PC-9 (cell line): ENCODE measurements around the gene VWDE. TPM values are rescaled to one million over a fixed set of nuclear protein-coding genes. Genes with fewer than 3 reads are reported as not detected.

Experiments used
- BruUV-seq: library from RNA; stranded (reverse); fragments of 400-500 nt; replicated peaks from 2 replicates; lab custom pipeline; 2021; lab: Mats Ljungman, UMichigan
- CTCF ChIA-PET: fragments of 300-600 bp; sonication (Branson Sonifier 250); formaldehyde crosslinking; loops from one replicate; lab custom pipeline; 2022; ENCODE audit warnings: antibody characterized with exemption; lab: Charles Lee
- POLR2A ChIA-PET: fragments of 300-600 bp; sonication (Branson Sonifier 250); formaldehyde crosslinking; loops from one replicate; lab custom pipeline; 2022; ENCODE audit warnings: antibody characterized with exemption; ENCODE audit not compliant: unreplicated experiment; lab: Charles Lee
- DNase-seq, 2 experiments: peaks; one replicate each; pipeline versions ENCODE4 v3.0.0 to v3.0.0-alpha.2; 2015 to 2022; ENCODE audit warnings: mixed read lengths in 1 of 2
- H2AFZ ChIP-seq: fragments of 200-600 bp; sonication (generic); 2 replicates; pipeline ENCODE4 v1.8.1; 2017; ENCODE audit warnings: antibody characterized with exemption
- H3F3A ChIP-seq: fragments of 200-600 bp; sonication (generic); 2 replicates; pipeline ENCODE4 v1.8.1; 2017; ENCODE audit warnings: antibody characterized with exemption, mild to moderate bottlenecking, low read depth; ENCODE audit not compliant: insufficient read depth
- H3K27ac ChIP-seq: fragments of 200-600 bp; sonication (generic); 2 replicates; pipeline ENCODE4 v1.6.1; 2016; ENCODE audit warnings: mixed run types
- H3K27me3 ChIP-seq: fragments of 200-600 bp; sonication (generic); 2 replicates; pipeline ENCODE4 v1.6.1; 2016; ENCODE audit warnings: low read depth, mixed run types; ENCODE audit not compliant: insufficient read depth
- H3K36me3 ChIP-seq: fragments of 200-600 bp; sonication (generic); 2 replicates; pipeline ENCODE4 v1.6.1; 2016; ENCODE audit warnings: low read depth, mixed run types
- H3K4me1 ChIP-seq: fragments of 200-600 bp; sonication (generic); replicated peaks from 2 replicates; pipeline ENCODE4 v1.6.1; 2016; ENCODE audit warnings: mixed run types; ENCODE audit not compliant: insufficient read depth
- H3K4me2 ChIP-seq: fragments of 200-600 bp; sonication (generic); 2 replicates; pipeline ENCODE4 v1.6.1; 2017; ENCODE audit warnings: mixed run types
- H3K4me3 ChIP-seq: fragments of 200-600 bp; sonication (generic); 2 replicates; pipeline ENCODE4 v1.6.1; 2016; ENCODE audit warnings: mixed run types
- H3K79me2 ChIP-seq: fragments of 200-600 bp; sonication (generic); 2 replicates; pipeline ENCODE4 v1.6.1; 2017; ENCODE audit warnings: low read depth, mixed run types
- H3K9me2 ChIP-seq: fragments of 200-600 bp; sonication (generic); 2 replicates; pipeline ENCODE4 v1.8.1; 2017; ENCODE audit warnings: mild to moderate bottlenecking; ENCODE audit not compliant: insufficient read depth
- H3K9me3 ChIP-seq: fragments of 200-600 bp; sonication (generic); 2 replicates; pipeline ENCODE4 v1.8.1; 2016; ENCODE audit warnings: low read depth; ENCODE audit not compliant: insufficient read depth
- H4K20me1 ChIP-seq: fragments of 200-600 bp; sonication (generic); 2 replicates; pipeline ENCODE4 v1.8.1; 2017; ENCODE audit not compliant: insufficient read depth
- EZH2 ChIP-seq: fragments of 200-600 bp; sonication (generic); IDR thresholded peaks from 2 replicates; pipeline ENCODE4 v1.8.0; 2017; ENCODE audit warnings: antibody characterized with exemption, low read depth
- intact Hi-C: fragments of 100-400 bp; cut with micrococcal nuclease; formaldehyde crosslinking; loops from one replicate; pipeline ENCODE4 v1.10.0; 2022; ENCODE audit not compliant: unreplicated experiment
- total RNA-seq: library from RNA; stranded (reverse); gene quantifications from 2 replicates; pipeline ENCODE4 v1.2.3, GENCODE V29; 2021
- TF ChIP-seq, protein P1 (sequence below): fragments of 200-600 bp; sonication (generic); conservative IDR thresholded peaks from 2 replicates; pipeline ENCODE4 v1.6.1; 2017; ENCODE audit warnings: mixed run types, antibody characterized with exemption, mild to moderate bottlenecking, moderate library complexity

VWDE gene
- total RNA-seq, 1 experiment from 2014 or later, result 27.3 TPM

GRCh38 chr7:12291870-12292269, 111.8 kb downstream of the VWDE start:
- Histone ChIP-seq H3K36me3 (no peaks in the 10 kb centered on the region), H3K27ac (no peak overlapping the region), H3K79me2 (no peaks in the 10 kb centered on the region), H2AFZ (no peak overlapping the region), H3K9me2 (no peaks in the 10 kb centered on the region), H3K4me1 (no peaks in the 10 kb centered on the region), H4K20me1 (no peaks in the 10 kb centered on the region), H3K27me3 (no peaks in the 10 kb centered on the region), H3K4me2 (no peak overlapping the region), H3K4me3 (no peak overlapping the region), H3F3A (no peaks in the 10 kb centered on the region), H3K9me3 (0 out of 2 replicates have a peak, but pooled peaks cover 6% of the 10 kb centered on the region)
- CTCF ChIA-PET, result interaction anchor here (0.6 kb wide), 1 partner anchor 1196 kb away, joined by 3 read pairs; no protein-coding TSS in a partner anchor
- TF ChIP-seq EZH2, result no peak
- TF ChIP-seq, protein P1, sequence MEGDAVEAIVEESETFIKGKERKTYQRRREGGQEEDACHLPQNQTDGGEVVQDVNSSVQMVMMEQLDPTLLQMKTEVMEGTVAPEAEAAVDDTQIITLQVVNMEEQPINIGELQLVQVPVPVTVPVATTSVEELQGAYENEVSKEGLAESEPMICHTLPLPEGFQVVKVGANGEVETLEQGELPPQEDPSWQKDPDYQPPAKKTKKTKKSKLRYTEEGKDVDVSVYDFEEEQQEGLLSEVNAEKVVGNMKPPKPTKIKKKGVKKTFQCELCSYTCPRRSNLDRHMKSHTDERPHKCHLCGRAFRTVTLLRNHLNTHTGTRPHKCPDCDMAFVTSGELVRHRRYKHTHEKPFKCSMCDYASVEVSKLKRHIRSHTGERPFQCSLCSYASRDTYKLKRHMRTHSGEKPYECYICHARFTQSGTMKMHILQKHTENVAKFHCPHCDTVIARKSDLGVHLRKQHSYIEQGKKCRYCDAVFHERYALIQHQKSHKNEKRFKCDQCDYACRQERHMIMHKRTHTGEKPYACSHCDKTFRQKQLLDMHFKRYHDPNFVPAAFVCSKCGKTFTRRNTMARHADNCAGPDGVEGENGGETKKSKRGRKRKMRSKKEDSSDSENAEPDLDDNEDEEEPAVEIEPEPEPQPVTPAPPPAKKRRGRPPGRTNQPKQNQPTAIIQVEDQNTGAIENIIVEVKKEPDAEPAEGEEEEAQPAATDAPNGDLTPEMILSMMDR, result peak; percentile 49
- POLR2A ChIA-PET, result interaction anchor here (0.5 kb wide), 1 partner anchor 142 kb away, joined by 4 read pairs; no protein-coding TSS in a partner anchor
- intact Hi-C loops, result no loop called here
- DNase-seq, result no peak
- no TSS peak for BruUV-seq

DNA sequence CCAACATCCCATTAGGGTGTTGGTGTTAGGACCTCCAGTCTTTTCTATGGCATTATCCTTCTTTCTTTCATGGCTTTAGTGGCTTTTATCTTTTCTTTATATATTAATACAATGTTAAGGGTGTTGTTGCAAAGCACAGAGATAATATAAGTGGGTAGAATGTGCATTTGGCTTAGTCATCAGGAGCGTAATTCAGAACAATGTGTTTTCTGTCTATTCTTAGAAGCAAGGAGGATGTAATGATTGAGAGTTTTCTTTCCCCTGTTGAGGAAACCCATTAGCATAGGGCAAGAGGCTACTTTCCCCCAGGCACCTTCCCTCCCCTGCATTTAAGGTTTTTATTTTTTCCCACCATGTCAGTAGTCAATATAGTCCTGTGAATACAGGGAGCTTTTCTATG, 112.9 kb downstream of the VWDE start:
- no peaks in the 10 kb centered on the region for H3F3A ChIP-seq
- CTCF ChIA-PET, result no interaction called here
- POLR2A ChIA-PET, result no interaction called here
- H3K27ac ChIP-seq, result no peak overlapping the region
- no peak overlapping the region for H3K4me2 ChIP-seq
- DNase-seq, result no peak
- H3K4me3 ChIP-seq, result no peak overlapping the region
- H2AFZ ChIP-seq, result no peak overlapping the region
- intact Hi-C loops, result no loop called here
- no peaks in the 10 kb centered on the region for H3K4me1 ChIP-seq
- no peaks in the 10 kb centered on the region for H3K9me2 ChIP-seq
- H3K79me2 ChIP-seq, result no peaks in the 10 kb centered on the region
- H4K20me1 ChIP-seq, result no peaks in the 10 kb centered on the region
- no peak for TF ChIP-seq EZH2
- TF ChIP-seq, protein P1, result no peak
- no peaks in the 10 kb centered on the region for H3K36me3 ChIP-seq
- BruUV-seq, result no TSS peak
- no peaks in the 10 kb centered on the region for H3K27me3 ChIP-seq
- H3K9me3 ChIP-seq, result 0 out of 2 replicates have a peak, but pooled peaks cover 6% of the 10 kb centered on the region

- Histone ChIP-seq H3K4me1 (no peaks in the 10 kb centered on the region), H3K27ac (no peak overlapping the region), H3F3A (no peaks in the 10 kb centered on the region), H3K9me3 (0 out of 2 replicates have a peak, but pooled peaks cover 6% of the 10 kb centered on the region), H2AFZ (no peak overlapping the region), H3K4me3 (no peak overlapping the region), H3K79me2 (no peaks in the 10 kb centered on the region), H3K4me2 (no peak overlapping the region), H3K36me3 (no peaks in the 10 kb centered on the region), H3K27me3 (no peaks in the 10 kb centered on the region), H3K9me2 (no peaks in the 10 kb centered on the region), H4K20me1 (no peaks in the 10 kb centered on the region)
- POLR2A ChIA-PET, result no interaction called here
- DNase-seq, result no peak
- TF ChIP-seq, protein P1, result no peak
- no peak for TF ChIP-seq EZH2
- no TSS peak for BruUV-seq
- intact Hi-C loops, result no loop called here
- CTCF ChIA-PET, result no interaction called here
Observed at GRCh38 chr7:12289996-12290395, 113.7 kb downstream of the VWDE start.
